ENCODE measurements around the gene VEGFA. TPM values are rescaled to one million over a fixed set of nuclear protein-coding genes. Genes with fewer than 3 reads are reported as not detected.

The VEGFA gene
- total RNA-seq, 1 donor from 2014 or later: 194 TPM

DNA sequence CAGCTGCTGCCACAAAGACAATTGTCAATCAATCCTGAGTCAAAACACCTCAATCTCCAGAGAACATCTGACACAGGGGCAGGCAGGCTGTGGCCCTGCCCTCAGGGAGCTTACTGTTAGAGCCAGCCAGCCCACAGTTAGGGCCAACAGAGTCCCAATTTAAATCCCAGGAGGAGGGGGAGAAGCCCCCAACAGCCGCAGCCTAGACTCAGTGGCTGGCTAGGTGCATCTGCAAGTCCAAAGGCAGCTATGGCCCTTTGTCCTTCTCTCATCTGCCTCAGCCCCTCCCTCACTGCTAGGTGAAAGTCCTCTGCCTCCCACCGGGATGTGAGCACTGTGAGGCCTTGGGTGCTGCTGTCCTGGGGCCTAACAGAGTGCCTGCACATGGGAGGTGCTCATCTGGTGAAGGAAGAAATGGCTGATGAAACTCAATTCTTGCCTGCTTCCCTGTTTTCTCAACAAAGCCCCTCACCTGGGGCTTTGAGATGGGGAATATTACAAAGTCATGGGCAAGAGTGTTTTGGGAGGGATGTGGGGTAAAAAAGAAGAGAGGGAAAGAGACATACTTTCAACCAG is 33.7 kb upstream of the VEGFA start:
- Histone ChIP-seq H3K27me3 (no peaks in the 10 kb centered on the region), H3K36me3 (no peaks in the 10 kb centered on the region), H3K9me3 (no peaks in the 10 kb centered on the region), H3K27ac (no peak overlapping the region), H3K4me1 (peaks cover 7% of the 10 kb centered on the region), H3K4me3 (no peak overlapping the region)
- TF ChIP-seq, protein P1, sequence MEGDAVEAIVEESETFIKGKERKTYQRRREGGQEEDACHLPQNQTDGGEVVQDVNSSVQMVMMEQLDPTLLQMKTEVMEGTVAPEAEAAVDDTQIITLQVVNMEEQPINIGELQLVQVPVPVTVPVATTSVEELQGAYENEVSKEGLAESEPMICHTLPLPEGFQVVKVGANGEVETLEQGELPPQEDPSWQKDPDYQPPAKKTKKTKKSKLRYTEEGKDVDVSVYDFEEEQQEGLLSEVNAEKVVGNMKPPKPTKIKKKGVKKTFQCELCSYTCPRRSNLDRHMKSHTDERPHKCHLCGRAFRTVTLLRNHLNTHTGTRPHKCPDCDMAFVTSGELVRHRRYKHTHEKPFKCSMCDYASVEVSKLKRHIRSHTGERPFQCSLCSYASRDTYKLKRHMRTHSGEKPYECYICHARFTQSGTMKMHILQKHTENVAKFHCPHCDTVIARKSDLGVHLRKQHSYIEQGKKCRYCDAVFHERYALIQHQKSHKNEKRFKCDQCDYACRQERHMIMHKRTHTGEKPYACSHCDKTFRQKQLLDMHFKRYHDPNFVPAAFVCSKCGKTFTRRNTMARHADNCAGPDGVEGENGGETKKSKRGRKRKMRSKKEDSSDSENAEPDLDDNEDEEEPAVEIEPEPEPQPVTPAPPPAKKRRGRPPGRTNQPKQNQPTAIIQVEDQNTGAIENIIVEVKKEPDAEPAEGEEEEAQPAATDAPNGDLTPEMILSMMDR (IDR thresholded peaks at IDR 0.05): no peak
- no peak for TF ChIP-seq POLR2AphosphoS5 (IDR thresholded peaks at IDR 0.05; ENCODE audit: insufficient read depth in 1 of 2, low read depth in 1 of 2)
- no peak for TF ChIP-seq POLR2A (IDR thresholded peaks at IDR 0.05)
- intact Hi-C loops (cut with DNase I): no loop called here
- DNase-seq (ENCODE audit: extremely low spot score in 2 of 2): no peak

GRCh38 chr6:43736844-43737243 is 33.2 kb upstream of the VEGFA start:
- no peaks in the 10 kb centered on the region for H3K27me3 ChIP-seq

GRCh38 chr6:43737272-43738081 is 32.5 kb upstream of the VEGFA start:
- DNase-seq (ENCODE audit: extremely low spot score in 2 of 2): no peak
- intact Hi-C loops (cut with DNase I): no loop called here
- no peaks in the 10 kb centered on the region for H3K36me3 ChIP-seq

More at GRCh38 chr6:43736844-43737243, 33.2 kb upstream of the VEGFA start:
- no peak for DNase-seq (ENCODE audit: extremely low spot score in 2 of 2)
- peaks cover 7% of the 10 kb centered on the region for H3K4me1 ChIP-seq
- no peaks in the 10 kb centered on the region for H3K36me3 ChIP-seq
- no peak overlapping the region for H3K4me3 ChIP-seq
- H3K9me3 ChIP-seq: no peaks in the 10 kb centered on the region
- intact Hi-C loops (cut with DNase I): no loop called here
- TF ChIP-seq, protein P1 (IDR thresholded peaks at IDR 0.05): no peak
- no peak for TF ChIP-seq POLR2A (IDR thresholded peaks at IDR 0.05)
- H3K27ac ChIP-seq: no peak overlapping the region

GRCh38 chr6:43738267-43738676 is 31.7 kb upstream of the VEGFA start:
- Histone ChIP-seq H3K36me3 (no peaks in the 10 kb centered on the region), H3K4me1 (peaks cover 7% of the 10 kb centered on the region), H3K9me3 (no peaks in the 10 kb centered on the region), H3K4me3 (no peak overlapping the region), H3K27ac (no peak overlapping the region), H3K27me3 (no peaks in the 10 kb centered on the region)
- intact Hi-C loops (cut with DNase I): no loop called here
- DNase-seq (ENCODE audit: extremely low spot score in 2 of 2): no peak
- TF ChIP-seq POLR2AphosphoS5 (IDR thresholded peaks at IDR 0.05; ENCODE audit: insufficient read depth in 1 of 2, low read depth in 1 of 2): no peak

More at GRCh38 chr6:43737272-43738081, 32.5 kb upstream of the VEGFA start:
- Histone ChIP-seq H3K9me3 (no peaks in the 10 kb centered on the region), H3K4me3 (no peak overlapping the region), H3K27ac (no peak overlapping the region), H3K4me1 (peaks cover 7% of the 10 kb centered on the region), H3K27me3 (no peaks in the 10 kb centered on the region)
- TF ChIP-seq POLR2AphosphoS5 (IDR thresholded peaks at IDR 0.05; ENCODE audit: insufficient read depth in 1 of 2, low read depth in 1 of 2): no peak
- TF ChIP-seq, protein P1 (IDR thresholded peaks at IDR 0.05): no peak
- TF ChIP-seq POLR2A (IDR thresholded peaks at IDR 0.05): no peak

DNA sequence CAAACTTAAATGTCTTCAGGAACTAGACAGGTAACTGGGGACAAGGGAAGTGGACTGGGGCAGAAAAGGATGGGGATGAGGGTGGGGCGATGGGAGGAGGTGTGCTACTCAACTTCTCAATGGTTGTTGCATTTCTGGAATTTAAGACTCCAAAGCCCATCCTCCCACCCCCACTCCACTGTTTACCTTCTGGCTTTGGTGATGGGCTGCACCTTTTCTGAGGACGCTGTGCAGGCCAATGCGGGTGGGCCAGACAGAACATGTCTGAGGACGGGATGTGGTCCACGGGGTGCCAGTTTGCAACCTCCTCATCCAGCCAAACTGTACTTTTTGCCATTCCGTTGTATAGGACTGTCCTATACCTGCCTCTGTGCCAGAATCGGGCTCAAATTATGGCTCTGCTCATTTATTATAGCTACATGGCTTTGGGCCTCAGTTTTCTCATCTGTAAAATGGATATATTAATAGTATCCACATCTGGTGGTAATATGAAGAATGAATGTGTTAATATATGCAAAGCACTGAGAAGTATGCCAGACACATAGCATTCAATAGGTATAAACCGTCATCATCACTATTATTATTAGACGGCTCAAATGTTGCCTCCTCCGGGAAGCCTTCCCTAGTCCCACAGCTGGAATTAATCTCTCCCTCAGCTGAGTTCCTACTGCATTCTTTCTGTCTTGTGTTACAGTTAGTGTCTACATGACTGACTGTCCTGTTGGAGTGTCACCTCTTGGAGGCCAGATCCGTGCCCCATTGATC is 31.0 kb upstream of the VEGFA start:
- Histone ChIP-seq H3K9me3 (no peaks in the 10 kb centered on the region), H3K27me3 (no peaks in the 10 kb centered on the region), H3K4me1 (peaks cover 2% of the 10 kb centered on the region), H3K36me3 (no peaks in the 10 kb centered on the region), H3K27ac (no peak overlapping the region), H3K4me3 (no peak overlapping the region)
- intact Hi-C loops (cut with DNase I): no loop called here
- no peak for DNase-seq (ENCODE audit: extremely low spot score in 2 of 2)
- TF ChIP-seq POLR2A (IDR thresholded peaks at IDR 0.05) (no peak), POLR2AphosphoS5 (IDR thresholded peaks at IDR 0.05; ENCODE audit: insufficient read depth in 1 of 2, low read depth in 1 of 2) (no peak)
- TF ChIP-seq, protein P1 (IDR thresholded peaks at IDR 0.05): no peak

Data from vagina (tissue), 2 donors.